HG03571 (cell line): ENCODE measurements around the gene RPL9.
A peak's percentile ranks its signal among the peaks of the same experiment; 100 is the strongest.

Source experiments
- ATAC-seq: cut with Tn5 transposase; IDR thresholded peaks from one replicate; pipeline ENCODE4 v1.9.1; 2021; ENCODE audit not compliant: unreplicated experiment

The RPL9 gene

DNA sequence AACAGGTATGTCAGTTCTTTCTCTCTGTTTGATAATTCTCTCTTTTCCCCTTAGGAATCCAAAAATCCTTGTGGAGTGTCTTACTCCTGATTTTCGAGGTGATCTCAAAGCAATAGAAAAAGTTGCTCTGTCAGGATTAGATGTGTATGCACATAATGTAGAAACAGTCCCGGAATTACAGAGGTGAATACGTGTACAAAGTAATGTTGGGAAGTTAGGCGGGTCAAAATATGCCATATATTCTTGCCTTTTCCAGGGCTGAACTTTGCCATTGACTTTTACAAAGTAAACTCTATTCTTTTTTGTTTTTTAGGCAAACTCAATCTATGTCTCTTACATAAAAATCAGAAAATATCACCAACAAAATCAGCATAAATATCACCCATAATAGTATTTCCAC, 8.7 kb upstream of the RPL9 start:
- ATAC-seq: no peak

DNA sequence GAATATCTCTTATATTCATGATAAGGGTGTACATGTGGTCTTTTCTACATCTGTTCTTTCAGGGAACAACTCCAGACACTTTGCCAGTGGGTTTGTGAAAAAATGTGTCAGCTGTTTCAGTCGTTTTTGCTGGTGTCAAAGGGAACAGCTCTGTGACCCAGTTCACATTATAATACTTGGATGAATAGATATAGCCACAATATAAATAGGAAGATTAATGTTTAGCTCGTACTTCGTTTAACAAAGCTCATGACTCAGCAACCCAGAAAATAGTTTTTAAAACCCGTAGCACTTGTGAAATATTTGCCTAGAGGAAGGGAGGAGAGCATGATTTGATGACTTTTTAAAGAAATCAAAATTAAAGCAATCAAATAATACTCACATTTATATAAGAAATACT, 8.0 kb upstream of the RPL9 start:
- no peak for ATAC-seq

DNA sequence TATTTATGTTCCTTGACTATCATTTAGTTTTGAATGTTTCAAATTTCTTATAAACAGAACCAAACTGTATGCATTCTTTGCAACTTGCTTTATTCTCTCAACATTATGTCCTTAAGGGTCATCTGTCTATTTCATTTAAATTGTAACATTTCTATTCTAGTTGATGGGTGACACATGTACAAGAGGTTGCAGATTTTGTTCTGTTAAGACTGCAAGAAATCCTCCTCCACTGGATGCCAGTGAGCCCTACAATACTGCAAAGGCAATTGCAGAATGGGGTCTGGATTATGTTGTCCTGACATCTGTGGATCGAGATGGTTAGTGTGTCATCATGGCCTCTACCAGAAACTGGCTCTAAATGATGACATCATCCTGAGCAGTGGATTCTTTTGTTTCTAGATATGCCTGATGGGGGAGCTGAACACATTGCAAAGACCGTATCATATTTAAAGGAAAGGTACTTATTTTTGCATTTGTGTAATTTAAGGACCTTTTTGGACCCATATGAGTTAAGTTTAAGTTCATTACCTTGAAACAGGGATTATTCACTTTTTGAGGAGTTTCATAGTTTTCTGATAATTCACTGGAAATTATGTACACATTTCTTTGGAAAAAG, 6.3 kb upstream of the RPL9 start:
- ATAC-seq: no peak

DNA sequence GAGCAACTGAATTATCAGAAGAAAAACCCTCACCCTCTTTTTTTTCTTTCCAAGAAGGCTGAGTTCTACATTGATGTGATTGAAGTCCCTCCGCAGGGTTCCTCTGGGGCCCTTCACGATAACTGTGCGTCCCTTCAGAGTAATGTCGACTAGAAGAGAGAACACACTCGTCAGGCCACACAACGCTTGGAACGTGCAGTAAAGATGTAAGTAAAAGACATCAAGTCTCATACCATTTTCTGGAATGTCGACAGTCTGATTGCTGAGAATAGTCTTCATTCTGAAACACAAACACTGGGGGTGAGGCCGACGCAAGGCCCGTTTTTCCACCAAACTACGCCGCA, 589 bp downstream of the RPL9 start:
- peak; percentile 4 for ATAC-seq

DNA sequence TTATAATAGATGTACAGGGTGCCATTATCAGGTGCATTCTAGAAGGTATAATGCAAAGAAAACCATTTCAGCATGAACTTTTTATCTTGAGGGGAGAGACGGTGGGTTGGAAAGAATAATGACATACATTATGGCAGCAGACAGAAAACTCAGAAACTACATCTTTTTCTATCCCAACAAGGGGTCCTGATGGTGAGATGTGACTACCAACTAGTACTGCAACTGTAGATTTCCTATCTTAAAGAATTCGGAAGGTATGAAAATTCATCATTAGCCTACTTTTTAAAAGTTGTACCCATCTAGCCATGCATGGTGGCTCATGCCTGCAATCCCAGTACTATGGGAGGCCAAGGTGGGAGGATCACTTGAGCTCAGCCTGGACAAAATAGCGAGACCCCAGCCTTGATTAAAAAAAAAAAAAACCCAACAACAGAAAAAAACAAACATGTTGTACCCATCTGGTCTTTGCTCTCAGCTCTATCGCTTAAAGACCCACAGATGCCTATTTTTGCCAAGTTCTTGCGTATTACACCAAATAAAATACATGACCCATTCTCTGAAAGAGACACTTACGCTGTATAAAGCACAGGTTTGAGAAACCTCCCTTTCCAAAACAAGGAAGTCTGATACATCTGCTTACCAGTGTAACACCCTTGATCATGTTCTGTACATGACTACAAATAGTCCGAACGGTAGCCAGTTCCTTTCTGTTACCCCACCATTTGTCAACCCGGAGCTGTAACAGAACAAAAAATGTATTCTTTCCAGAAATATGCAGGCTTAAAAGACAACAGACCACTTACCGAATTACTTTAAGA, 1.6 kb downstream of the RPL9 start:
- ATAC-seq: no peak

DNA sequence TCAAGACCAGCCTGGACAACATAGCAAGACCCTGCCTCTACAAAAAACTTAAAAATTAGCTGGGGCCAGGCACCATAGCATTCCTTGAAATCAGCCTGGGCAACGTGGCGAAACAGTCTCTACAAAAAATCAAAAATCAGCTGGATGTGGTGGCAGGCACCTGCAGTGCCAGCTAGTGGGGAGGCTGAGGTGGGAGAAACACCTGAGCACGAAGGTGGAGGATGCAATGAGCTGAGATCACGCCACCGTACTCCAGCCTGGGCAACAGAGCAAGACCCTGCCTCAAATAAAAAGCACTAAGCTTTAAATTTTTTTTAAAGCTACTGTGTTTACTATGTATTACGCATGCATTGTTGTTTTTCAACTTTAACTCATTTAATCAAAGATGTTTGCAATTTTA, 3.2 kb downstream of the RPL9 start:
- no peak for ATAC-seq

DNA sequence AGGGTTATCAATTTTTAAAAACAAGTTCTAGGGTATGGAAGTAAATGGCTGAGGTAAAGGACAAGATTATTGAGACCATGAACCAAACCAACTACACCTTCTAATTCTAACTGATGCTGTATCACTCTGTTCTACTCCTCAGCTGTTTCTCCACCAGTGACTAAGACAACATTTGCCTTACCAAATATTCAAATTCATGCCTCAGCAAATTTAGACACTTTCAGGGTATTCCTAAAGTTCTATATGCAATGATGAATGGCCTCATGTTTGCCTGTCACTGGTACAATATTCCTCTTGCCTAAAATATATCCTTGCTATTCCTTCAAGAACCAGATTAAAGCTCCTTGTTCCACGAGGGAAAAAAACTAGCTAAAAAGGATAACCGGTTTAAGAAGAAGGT, 5.0 kb downstream of the RPL9 start:
- no peak for ATAC-seq

DNA sequence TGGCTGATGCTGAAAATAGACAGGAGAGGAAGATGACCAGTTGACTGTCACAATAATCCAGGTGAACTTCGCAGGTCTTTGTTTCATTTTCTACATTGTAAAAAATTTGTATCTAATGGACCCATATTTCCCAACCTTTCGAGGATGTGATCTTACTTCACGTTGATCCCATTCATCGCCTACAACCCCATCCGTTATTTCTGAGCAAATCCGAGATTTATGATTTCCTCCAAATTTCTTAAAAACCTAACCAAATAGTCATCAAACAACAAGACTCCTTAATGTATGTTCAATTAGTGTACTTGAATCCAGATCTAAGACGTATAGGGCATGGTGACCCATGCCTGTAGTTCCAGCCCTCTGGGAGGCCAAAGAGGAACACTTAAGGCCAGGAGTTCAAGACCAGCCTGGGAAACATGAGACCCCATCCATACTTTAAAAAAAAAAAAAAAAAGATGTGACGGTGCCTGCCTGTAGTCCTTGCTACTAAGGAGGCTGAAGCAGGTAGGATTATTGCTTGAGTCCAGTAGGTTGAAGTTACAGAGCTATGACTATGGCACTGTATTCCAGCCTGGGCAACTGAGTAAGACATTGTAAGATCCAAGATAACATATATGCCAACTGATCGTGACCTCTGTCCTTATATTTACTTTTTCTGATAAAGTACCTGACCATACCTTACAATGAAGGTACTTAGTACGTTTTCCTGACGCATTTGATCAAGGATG, 5.7 kb downstream of the RPL9 start:
- ATAC-seq: no peak

DNA sequence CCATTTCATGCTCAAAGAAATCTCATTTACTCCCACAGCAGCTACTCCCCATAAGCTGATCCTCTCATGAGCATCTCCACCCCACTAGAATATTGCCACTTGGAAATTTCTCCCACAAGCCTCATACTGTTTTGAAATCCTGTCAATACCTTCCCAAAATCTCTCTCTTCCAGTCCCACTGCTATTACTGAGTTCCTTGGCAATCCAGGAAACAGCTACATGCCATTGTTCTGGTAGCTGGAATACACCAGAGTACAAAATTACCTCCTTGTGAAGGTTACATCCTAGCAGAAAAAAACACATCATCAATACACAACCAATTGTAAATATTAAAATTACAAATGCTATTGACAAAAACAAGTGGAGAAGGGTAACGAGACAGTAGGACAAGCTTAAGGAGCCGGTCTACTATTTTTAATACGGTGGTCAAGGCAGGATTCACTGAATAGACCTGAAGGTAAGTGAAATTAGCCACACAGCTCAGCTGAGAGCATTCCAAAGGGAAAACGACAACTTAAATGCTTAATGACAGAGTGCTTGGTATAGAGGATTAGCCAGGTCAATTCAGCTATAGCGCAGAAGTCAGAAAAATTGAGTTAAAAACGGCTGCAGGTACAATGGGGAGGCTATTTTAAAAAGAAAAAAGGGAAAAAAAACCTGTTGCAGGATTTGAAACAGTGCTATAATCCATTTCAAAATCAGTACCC, 6.4 kb downstream of the RPL9 start:
- no peak for ATAC-seq

DNA sequence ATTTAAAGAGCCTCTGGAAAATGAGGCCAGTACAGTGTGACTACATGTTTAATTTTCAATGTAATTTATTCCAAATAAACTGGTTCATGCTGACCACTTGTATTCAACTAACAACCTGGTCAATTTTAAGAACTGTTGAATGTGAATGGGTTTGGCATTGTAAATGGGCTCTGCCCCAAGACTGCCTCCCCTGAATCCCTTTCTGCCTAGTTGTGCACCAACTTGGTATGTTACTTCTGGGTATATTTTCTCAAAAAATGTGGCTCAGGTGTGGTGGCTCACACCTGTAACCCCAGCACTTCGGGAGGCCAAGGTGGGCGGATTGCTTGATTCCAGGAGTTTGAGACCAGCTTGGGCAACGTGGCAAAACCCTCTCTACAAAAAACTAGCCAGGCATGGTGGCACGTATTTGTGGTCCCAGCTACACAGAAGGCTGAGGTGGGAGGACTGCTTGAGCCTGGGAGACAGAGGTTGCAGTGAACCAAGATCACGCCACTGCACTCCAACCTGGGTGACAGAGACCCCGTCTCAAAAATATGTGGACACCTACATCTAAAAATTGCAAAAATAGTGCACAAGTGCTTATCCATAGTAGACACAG, 7.2 kb downstream of the RPL9 start:
- ATAC-seq: no peak

DNA sequence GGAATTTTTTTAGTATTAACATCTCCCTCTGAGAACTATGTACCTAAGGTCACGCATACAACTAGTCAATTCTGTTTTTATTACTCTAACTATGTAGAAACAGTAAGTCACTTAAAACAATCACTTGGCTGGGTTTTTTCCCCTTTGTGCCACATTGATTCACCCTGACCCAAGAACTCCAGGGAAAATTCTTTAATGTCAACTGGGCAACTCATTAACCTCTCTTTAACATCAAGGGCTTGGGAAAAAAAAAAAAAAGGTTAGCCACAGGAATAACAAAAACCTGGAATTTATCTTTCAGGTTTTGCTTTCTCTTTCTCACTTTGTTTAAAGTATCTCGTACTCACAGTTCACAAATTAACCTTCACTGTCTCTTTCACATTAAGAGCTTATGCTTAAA, 8.1 kb downstream of the RPL9 start:
- no peak for ATAC-seq

DNA sequence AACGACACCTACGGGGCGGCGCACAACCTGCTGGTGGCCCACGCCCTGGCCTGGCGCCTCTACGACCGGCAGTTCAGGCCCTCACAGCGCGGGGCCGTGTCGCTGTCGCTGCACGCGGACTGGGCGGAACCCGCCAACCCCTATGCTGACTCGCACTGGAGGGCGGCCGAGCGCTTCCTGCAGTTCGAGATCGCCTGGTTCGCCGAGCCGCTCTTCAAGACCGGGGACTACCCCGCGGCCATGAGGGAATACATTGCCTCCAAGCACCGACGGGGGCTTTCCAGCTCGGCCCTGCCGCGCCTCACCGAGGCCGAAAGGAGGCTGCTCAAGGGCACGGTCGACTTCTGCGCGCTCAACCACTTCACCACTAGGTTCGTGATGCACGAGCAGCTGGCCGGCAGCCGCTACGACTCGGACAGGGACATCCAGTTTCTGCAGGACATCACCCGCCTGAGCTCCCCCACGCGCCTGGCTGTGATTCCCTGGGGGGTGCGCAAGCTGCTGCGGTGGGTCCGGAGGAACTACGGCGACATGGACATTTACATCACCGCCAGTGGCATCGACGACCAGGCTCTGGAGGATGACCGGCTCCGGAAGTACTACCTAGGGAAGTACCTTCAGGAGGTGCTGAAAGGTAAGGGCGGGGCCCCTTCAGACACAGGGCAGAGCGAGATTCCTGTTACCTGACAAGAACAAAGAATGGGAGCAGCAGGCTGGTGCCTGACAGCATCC, 11.7 kb downstream of the RPL9 start:
- ATAC-seq: peak; percentile 69

DNA sequence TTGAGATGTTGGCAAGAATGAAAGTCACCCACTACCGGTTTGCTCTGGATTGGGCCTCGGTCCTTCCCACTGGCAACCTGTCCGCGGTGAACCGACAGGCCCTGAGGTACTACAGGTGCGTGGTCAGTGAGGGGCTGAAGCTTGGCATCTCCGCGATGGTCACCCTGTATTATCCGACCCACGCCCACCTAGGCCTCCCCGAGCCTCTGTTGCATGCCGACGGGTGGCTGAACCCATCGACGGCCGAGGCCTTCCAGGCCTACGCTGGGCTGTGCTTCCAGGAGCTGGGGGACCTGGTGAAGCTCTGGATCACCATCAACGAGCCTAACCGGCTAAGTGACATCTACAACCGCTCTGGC, 12.3 kb downstream of the RPL9 start:
- ATAC-seq: no peak

DNA sequence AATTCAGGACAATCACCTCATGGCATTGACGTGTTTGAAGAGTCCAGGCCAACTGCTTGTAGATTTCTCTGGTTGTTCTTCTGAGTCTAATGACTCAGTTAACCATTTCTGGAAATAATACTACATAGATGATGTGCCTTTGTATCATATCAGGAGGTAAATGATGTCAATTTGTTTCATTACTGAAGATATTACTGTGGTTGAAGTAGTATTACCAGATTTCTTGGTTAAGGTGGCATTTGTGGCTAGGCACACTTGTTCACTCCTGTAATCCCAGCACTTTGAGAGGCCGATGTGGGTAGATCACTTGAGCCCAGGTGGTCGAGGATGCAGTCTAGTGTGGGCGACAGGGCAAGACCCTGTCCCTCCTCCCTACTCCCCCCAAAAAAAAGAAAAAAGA, 15.7 kb downstream of the RPL9 start:
- no peak for ATAC-seq

DNA sequence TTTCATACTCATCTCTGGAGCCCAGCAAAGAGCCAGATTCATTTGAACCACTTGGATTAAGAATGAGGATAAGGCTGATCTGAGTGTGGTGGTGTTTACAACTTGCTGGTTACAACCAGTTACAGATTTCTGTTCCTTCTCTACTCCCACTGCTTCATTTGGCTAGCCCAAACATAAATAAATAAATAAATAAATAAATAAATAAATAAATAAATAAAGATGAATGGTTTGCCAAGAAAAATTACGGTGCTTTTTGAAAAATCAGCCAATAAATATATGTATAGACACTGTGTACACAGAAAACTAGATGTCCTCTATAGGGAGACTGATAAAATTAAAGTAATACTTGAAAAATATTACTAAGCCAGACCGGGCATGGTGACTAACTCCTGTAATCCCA, 17.1 kb downstream of the RPL9 start:
- ATAC-seq: no peak

DNA sequence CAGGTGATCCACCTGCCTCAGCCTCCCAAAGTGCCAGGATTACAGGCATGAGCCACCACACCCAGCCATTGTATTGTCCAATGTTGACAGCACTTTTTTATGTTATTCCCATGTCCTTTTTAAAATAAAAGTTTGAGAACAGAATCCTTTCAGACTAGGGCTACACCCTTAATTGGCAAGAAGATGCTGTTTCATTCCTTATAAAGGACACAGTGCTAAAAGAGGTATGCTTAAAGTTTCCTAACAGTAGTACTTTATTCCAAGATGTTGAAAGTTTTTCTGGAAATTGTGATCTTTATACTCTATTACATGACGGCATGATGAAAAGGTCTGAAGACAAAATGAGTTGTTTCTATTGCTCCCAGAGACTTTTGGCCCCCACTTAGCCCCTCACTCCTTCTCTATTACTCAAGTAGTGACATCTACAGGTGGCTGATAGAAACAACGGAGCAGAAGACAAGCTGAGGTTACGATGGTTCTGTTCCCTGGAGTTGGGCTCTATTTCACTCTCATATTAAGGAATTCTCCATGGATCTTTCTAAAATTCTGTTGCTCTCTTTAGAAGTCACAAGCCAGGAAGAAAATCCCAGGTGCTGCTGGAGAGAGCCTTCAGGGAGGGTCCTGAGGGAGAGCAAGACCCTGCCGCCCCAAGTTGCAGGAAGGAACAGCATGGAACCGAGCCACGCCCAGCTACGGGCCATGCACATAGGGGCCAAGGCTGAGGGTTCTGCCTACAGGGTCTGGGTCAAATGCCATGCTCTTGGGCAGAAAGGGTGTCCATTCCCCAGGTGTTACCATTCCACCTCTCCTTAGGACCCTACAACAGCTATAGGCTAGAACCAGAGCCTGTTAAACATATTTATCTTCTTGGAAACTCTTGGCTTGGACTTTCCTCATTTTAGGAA, 22.8 kb downstream of the RPL9 start:
- ATAC-seq: no peak

DNA sequence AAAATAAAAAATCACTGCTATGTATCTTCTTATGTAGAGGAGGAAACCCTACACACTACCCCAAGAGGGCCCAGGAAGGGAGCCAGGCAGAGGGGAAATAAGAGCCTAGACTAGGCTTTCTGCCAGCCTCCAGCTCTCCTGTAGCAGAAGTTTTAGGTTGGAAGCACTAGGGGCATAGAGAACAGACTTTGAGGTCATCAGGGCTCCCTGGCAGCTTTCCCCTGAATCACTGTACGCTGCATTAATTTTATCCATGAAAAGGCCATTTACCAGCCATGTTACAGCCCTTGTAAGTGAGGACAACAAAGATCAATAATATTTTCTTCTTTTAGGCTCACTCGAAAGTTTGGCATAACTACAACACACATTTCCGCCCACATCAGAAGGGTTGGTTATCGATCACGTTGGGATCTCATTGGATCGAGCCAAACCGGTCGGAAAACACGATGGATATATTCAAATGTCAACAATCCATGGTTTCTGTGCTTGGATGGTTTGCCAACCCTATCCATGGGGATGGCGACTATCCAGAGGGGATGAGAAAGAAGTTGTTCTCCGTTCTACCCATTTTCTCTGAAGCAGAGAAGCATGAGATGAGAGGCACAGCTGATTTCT, 24.7 kb downstream of the RPL9 start:
- no peak for ATAC-seq

DNA sequence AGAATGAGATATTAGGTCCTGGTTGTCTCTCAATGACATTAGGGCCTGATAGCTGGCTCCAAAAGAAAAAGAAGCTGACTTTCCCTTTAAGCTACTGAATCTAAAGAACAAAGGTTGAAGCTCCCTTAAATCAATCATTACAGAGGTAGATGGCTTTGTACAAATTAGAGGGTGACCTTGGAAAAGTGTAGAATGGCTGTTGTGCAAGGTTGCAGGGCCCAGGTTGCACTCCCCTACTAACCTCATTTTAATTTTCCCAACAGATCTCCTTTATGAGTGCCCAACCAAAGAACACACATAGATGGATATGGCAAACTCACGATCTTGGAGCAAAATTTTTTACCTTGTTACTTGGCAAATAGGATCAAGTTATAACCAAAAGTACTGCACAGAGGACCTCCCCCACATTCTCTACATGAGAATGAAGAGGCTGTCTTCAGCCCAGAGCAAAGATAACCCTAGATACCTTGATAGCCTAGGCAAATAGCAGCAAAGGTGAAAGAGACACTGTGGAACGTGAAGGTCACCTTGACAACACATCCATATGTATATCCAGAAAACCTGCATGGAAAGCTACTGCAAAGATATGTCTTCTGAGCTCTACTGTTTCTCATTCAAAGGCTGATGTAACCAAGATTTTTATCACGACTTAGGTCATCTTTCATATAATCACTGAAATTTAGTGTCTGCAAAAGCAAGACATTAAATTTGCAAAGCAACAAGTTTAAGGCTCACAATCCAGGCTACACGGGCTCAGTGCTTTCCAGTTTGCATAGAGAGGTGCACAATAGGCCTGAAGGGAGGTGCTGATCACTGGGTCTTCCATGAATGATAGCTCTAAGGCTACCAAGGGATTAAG, 29.0 kb downstream of the RPL9 start:
- ATAC-seq: no peak
